HG03064 (cell line): ENCODE data around the gene SEZ6L.

ENCODE experiments used
- ATAC-seq: cut with Tn5 transposase; IDR thresholded peaks from one replicate; pipeline ENCODE4 v1.9.1; 2021; ENCODE audit warnings: low read depth; ENCODE audit not compliant: unreplicated experiment

SEZ6L gene

GRCh38 chr22:26414347-26414746 is 245.1 kb downstream of the SEZ6L start:
- ATAC-seq = no peak

- ATAC-seq = no peak
These were observed 247.0 kb downstream of the SEZ6L start for GRCh38 chr22:26416256-26416655.

GRCh38 chr22:26416670-26417276 is 247.5 kb downstream of the SEZ6L start:
- no peak for ATAC-seq

- ATAC-seq = no peak
These were observed 248.1 kb downstream of the SEZ6L start for GRCh38 chr22:26417406-26417805.

- ATAC-seq = no peak
These were observed 249.4 kb downstream of the SEZ6L start for GRCh38 chr22:26418620-26419019.

- ATAC-seq = no peak
These were observed 257.7 kb downstream of the SEZ6L start for GRCh38 chr22:26426924-26427323.

- ATAC-seq = peak; percentile 66
These were observed 259.5 kb downstream of the SEZ6L start, which contains the start of gene ASPHD2 for GRCh38 chr22:26428515-26429457. Gene ASPHD2, plus strand, starts transcription at chr22:26429260. Its CDS starts 4,356 bp downstream, at chr22:26433616.

GRCh38 chr22:26429458-26430286 is 260.4 kb downstream of the SEZ6L start:
- ATAC-seq = peak; percentile 5

GRCh38 chr22:26430600-26430999 is 261.3 kb downstream of the SEZ6L start:
- no peak for ATAC-seq

GRCh38 chr22:26431261-26431995 is 262.2 kb downstream of the SEZ6L start:
- ATAC-seq = no peak

GRCh38 chr22:26432619-26433311 is 263.5 kb downstream of the SEZ6L start:
- no peak for ATAC-seq
